ENCODE data around the gene ALDH2. TPM values are rescaled to one million over a fixed set of nuclear protein-coding genes. Genes with fewer than 3 reads are reported as not detected.
A peak's percentile ranks its signal among the peaks of the same experiment; 100 is the strongest.
"Not testable (repeated sequence)": the region's sequence is repeated elsewhere in the genome, so short reads cannot be mapped to it uniquely, and the experiment has no call there.

Gene ALDH2
- 18.7 and 23.4 TPM in 2 replicates for total RNA-seq

DNA sequence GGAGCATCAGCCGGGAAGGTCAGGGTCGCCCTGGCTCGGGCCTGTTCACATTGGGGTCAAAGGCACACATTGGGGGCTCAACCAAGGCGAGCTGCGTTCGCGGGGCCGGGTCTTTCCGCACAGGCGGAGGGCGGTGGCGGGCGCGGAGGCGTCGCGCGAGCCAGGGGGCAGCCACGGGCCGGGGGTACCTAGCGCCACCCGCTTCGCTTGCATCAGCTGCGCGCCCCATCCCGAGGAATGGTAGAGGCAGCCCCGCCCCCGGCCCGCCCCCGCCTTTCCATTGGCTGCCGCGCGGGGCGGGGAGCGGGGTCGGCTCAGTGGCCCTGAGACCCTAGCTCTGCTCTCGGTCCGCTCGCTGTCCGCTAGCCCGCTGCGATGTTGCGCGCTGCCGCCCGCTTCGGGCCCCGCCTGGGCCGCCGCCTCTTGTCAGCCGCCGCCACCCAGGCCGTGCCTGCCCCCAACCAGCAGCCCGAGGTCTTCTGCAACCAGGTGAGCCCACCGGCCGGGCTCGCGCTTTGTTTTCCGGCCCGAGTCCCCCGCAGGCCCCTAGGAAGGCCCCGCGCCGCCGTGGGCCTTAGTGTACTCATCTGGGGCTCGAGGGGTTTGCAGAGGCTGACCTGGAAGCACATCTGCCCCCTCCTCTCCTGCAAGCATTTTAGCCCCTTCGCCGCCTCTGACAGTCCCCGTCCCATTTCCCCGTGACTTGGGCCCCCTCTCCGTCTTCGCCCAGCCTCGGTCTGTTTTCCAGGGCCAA, at the start of gene ALDH2:
TSS of gene ALDH2 (plus strand) at position 326 of the 754 bp plus-strand sequence. CDS start at position 376, 50 bp downstream.
- DNase-seq (ENCODE audit: low read depth) = no peak

GRCh38 chr12:111719316-111719715, 47.4 kb upstream of the ALDH2 start:
- DNase-seq (ENCODE audit: low read depth) = not testable (repeated sequence)

GRCh38 chr12:111720457-111720856, 46.3 kb upstream of the ALDH2 start:
- DNase-seq (ENCODE audit: low read depth) = no peak

DNA sequence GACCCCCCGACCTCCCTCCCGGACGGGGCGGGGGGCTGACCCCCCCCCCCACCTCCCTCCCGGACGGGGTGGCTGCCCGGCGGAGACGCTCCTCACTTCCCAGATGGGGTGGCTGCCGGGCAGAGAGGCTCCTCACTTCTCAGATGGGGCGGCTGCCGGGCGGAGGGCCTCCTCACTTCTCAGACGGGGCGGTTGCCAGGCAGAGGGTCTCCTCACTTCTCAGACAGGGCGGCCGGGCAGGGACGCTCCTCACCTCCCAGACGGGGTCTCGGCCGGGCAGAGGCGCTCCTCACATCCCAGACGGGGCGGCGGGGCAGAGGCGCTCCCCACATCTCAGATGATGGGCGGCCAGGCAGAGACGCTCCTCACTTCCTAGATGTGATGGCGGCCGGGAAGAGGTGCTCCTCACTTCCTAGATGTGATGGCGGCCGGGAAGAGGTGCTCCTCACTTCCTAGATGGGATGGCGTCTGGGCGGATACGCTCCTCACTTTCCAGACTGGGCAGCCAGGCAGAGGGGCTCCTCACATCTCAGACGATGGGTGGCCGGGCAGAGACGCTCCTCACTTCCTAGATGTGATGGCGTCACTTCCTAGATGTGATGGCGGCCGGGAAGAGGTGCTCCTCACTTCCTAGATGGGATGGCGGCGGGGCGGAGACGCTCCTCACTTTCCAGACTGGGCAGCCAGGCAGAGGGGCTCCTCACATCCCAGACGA, 42.9 kb upstream of the ALDH2 start:
- DNase-seq (ENCODE audit: low read depth) = not testable (repeated sequence)

DNA sequence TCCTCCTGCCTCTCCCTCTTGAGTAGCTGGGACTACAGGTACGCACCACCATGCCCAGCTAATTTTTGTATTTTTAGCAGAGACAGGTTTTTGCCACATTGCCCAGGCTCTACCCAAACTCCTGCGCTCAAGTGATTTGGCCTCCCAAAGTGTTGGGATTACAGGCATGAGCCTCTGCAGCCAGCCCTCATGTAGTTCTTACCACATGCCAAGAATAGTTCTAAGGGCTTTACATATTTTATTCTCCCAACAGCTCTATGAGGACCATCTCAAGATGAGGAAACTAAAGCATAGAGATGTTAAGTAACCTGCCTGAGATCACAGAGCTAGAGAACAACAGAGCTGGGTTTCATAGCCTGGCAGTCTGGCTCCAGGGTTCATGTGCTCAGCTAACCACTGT, 37.9 kb upstream of the ALDH2 start:
- DNase-seq (ENCODE audit: low read depth) = no peak

GRCh38 chr12:111730420-111730819, 36.3 kb upstream of the ALDH2 start:
- no peak for DNase-seq (ENCODE audit: low read depth)

- no peak for DNase-seq (ENCODE audit: low read depth)
Observed at GRCh38 chr12:111732786-111733185, 33.9 kb upstream of the ALDH2 start.

DNA sequence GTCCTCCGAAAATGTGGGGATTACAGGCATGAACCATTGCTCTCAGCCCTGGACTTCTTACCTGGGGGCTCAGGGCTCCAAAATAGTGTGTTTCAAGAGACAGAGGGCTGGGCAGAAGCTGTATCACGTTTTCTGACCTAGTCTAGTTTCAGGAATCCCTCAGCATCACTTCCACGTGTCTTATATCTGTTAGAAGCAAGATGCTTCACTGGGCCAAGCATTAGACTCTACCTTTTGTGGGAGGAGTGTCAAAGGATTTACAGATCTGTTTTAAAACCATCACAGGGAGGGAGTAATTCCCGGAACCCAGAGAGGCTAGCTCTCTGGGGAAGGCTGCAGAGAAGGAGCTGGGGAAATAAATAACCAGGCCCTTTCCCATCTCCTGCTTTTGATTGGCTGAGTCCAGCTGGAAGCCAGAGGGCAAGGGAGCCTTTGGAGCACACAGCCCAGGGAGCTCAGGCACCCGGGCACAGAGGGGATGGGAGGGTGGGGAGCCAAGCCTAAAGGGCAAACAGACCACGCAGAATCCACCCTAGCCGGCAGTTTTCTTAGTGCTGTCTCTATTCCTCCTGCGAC, 33.3 kb upstream of the ALDH2 start:
- no peak for DNase-seq (ENCODE audit: low read depth)

DNA sequence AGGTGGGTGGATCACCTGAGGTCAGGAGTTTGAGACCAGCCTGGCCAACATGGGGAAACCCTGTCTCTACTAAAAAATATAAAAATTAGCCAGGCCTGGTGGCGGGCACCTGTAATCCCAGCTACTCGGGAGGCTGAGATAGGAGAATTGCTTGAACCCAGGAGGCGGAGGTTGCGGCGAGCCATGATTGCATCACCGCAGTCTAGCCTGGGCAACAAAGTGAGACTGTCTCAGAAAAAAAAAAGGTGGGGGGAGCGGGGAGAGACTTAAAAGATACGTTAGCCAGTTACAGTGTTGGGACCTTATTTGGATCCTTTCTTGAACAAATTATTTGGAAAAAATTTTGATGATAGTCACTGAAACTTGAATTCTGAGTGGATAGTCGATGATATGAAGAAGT, 27.2 kb upstream of the ALDH2 start:
- DNase-seq (ENCODE audit: low read depth) = not testable (repeated sequence)

DNA sequence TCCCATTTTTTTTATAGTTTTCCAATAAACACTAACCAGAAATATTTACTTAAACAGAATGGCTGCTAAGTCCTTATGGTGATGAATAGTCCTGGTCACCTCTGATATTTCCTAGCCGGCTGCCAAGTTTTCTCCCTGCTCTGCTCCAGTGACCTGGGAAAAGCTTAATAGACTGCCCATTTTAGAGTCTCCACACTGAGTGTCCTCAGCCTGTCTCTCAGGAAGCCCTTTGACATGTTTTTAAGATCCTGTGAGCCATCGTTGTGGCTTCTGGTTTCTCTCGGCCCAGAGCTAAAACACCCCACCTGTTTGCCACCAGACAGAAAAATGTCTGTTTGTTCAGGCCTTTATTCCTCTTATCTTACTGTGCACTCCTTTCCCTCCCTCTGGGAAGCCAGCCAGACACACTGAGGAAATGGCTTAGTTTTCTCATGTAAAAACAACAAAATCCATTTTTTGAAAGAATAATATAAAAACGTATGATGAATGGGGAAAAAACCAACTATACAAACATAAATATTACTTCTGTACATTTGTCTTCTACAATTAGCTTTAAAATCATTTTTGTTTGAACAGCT, 25.4 kb upstream of the ALDH2 start:
- DNase-seq (ENCODE audit: low read depth) = peak; percentile 64

DNA sequence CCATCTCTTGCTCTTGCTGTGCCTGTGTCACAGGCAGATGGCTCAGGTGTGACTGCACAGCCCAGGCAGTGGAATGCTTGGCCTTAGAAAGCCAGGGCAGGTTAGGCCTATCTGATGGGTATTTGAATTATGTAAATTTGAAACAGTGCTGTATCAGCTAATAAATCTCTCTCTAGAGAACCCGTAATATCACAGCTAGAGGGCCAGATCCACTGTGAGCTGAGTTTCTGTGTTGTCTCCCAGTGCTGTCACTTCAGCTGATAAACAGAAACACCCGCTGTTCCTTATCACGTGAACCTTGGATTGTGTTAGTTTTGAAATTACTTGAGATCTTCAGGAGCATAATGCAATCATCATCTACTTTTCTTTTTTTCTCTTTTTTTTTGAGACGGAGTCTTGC, 21.5 kb upstream of the ALDH2 start:
- DNase-seq (ENCODE audit: low read depth) = no peak

GRCh38 chr12:111747333-111747732, 19.4 kb upstream of the ALDH2 start:
- no peak for DNase-seq (ENCODE audit: low read depth)

DNA sequence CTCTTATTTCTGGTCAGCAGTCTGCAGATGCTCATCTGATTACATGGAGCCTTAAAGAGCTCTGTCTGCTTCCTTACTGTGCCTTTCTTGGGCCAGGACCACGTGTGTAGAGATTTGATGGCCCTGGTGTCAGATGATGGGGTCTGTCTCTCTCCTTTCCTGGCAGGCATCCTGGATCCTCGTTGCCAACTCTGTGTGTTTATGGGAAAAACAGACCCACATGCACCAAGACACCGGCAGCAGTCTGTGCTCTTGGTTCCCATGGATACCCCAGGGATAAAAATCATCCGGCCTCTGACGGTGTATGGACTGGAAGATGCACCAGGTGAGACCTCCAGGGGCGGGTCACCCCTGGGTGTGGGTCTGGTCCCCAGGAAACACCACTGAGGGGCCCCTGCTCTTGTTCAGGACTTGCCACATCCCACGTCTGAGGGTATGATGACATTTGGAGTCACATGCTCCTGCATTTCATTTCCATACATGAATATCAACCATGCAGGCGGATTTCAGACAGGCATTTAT, 18.5 kb upstream of the ALDH2 start:
- no peak for DNase-seq (ENCODE audit: low read depth)

DNA sequence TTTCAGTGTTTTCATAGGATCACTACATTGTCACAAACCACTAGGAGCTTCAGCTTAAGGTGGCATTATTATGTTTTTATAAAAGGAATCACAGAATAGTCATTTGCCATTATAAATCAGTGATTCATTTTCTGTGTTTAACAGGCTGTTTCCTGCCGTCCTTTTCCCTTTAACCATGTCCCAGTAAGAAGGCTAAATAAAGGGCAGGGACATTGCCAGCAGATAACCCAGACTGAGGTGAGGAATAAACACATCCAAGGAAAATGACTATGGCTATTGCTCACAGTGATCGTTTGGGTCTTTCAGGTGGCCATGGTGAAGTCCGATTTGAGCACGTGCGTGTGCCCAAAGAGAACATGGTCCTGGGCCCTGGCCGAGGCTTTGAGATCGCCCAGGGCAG, 17.9 kb upstream of the ALDH2 start:
- no peak for DNase-seq (ENCODE audit: low read depth)

DNA sequence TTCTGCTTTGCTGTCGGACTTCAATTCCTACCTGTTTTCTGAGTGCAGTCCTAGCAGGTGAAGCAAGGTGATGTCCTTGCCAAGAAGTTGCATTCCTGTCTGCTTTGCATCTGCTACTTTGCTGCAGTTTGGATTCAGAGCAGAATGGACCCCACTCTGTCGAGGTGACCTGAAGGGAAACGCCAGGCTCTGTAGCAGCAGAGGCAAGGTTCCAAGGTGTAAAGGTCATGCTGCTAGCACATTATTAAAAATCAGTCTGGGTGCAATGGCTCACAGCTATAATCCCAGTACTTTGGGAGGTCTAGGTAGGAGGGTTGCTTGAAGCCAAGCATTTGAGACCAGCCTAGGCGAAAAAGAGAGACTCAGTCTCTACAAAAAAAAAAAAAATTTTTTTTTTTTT, 17.3 kb upstream of the ALDH2 start:
- DNase-seq (ENCODE audit: low read depth) = no peak

DNA sequence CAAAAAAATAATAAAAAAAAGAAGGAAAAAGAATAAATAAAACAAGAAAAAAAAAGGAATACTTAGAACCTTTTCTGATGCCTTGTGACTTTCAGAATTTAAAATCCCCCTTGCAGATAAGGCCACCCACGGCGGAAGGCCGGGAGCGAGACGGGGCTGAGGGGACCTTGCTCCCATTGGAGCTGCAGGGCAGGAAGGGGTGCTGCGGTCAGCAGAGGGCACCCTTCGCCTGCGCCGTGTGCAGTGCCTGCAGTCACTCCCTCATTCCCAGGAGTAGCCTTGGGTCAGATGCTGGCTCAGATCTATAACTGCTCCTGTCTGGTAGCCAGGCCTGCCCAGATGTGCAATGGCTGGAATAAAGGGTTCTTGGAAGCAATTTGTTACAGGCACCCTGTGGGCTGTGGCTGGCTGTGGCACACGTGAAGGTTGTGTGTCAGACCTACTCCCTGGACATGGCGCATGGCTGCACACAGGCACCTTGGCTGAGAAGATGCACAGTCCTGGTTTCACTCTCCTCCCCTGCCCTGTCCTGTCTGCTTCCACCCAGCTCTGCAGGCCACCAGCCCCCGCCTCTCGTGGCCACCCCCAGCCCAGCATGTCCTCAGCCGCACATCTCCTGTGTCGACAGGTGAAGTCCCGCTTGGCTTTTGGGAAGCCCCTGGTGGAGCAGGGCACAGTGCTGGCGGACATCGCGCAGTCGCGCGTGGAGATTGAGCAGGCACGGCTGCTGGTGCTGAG, 13.4 kb upstream of the ALDH2 start:
- DNase-seq (ENCODE audit: low read depth) = peak; percentile 47

DNA sequence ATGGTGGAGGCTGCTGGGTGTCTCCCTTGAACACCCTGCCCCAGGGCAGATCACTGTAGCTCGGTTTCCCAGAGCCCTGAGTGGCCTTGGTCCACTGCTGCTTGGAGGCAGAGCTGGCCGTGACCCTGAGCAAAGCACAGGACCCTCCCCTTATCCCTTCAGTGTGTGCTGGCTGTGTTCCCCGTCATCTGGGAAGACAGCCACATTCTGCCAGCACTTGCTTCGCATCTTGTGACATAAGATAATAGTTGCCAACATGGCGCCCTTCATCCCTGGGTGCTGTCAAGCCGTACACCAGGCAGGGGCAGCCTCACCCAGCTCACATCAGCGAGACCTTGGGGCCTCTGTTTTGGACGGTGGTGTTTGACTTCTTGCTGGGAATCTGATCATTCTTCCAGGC, 12.1 kb upstream of the ALDH2 start:
- no peak for DNase-seq (ENCODE audit: low read depth)

- no peak for DNase-seq (ENCODE audit: low read depth)
Observed at GRCh38 chr12:111756196-111756595, 10.5 kb upstream of the ALDH2 start.

GRCh38 chr12:111756681-111757080, 10.1 kb upstream of the ALDH2 start:
- DNase-seq (ENCODE audit: low read depth) = no peak

GRCh38 chr12:111757361-111758119, 9.2 kb upstream of the ALDH2 start:
- DNase-seq (ENCODE audit: low read depth) = peak; percentile 54

- DNase-seq (ENCODE audit: low read depth) = no peak
Observed at GRCh38 chr12:111758120-111758561, 8.6 kb upstream of the ALDH2 start.
